Stimulated activated CD8-positive, alpha-beta memory T cell treated with anti-CD3 and anti-CD28 coated beads, Interleukin-4, amount 100 ng/mL, for 4 hours (primary cell): Measurements from ENCODE around the gene KRT34.
"Not testable (repeated sequence)": the region's sequence is repeated elsewhere in the genome, so short reads cannot be mapped to it uniquely, and the experiment has no call there.

Experiments used
- DNase-seq, 2 donors: peaks; one replicate each; pipeline ENCODE4 v3.0.0-alpha.2; 2020; ENCODE audit warnings: low read depth in 2 of 2, low spot score in 1 of 2

The KRT34 gene

DNA sequence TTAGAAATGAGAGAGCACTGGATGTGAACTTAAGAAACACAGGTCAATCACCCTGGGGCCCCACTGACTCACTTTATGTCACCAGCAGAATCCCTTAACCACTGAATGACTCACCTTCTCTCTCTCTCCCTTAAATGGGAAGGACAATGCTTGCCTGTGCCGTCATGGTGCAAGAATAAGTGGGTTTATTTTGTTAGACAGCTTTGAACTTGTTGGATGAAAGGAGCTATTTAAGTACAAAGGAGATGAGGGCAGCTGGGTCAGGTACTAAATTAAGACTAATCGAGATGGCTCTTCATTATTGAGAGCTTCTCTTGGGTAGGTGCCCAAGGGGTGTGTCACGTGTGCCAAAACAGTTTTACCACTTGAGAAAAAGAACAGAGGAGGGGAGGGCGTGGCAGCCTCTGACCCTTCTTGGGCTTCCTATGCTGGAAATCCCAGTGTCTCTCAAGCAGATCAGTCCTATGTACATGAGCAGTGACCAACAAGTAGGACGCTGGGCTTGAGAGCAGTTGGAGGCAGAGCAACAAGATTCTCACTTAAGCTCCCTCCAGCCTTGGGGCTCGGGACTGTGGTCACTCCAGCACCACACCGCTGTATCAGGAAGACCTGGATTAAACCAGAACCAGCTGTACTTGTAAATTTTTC, 22.0 kb upstream of the KRT34 start:
- peak; percentile 2 for DNase-seq

DNA sequence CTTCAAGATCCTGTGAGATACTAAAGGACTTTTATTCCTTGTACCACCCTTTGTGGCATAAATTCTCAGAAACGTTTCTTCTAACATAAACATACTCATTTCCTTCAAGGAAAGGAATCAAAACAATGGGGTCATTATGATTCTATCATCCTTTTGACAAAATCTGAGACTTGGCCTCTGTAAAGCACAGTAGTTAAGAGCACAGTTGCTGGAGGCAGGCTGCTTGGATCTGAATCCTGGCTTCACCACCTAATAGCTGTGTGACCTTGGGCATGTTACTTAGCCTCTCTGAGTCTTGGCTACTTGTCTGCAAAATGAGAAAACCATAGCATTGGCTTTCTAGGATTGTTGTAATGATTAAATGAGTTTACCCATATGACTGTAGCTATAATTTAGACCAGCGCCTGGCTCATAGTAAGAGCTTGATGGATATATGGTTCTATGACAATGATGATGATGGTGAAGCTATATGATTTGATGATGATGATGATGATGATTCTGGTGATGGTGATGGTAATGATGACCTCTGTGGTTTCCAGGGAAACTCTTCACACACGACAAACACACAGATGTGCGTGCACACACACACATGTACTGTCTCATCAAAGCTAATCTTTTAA, 21.4 kb upstream of the KRT34 start:
- no peak for DNase-seq

DNA sequence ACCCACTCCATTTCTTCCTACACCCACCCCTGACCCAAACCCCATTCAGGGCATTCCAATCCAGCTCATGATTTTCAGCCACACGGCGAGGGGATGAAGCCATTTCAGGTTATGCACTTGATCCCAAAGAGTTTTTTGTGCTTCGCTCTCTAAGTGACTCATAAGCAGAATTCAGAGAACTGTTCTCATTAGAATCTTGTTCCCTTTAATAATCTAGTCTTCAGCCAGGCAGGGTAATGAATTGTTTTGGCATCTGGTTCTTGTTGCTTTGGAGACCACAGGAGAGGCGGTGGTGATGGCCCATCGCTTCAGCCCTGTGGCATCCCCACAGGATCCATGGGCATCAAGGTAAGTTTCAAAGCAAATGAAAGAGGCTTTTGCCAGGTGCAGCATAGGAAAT, 20.1 kb upstream of the KRT34 start:
- no peak for DNase-seq

DNA sequence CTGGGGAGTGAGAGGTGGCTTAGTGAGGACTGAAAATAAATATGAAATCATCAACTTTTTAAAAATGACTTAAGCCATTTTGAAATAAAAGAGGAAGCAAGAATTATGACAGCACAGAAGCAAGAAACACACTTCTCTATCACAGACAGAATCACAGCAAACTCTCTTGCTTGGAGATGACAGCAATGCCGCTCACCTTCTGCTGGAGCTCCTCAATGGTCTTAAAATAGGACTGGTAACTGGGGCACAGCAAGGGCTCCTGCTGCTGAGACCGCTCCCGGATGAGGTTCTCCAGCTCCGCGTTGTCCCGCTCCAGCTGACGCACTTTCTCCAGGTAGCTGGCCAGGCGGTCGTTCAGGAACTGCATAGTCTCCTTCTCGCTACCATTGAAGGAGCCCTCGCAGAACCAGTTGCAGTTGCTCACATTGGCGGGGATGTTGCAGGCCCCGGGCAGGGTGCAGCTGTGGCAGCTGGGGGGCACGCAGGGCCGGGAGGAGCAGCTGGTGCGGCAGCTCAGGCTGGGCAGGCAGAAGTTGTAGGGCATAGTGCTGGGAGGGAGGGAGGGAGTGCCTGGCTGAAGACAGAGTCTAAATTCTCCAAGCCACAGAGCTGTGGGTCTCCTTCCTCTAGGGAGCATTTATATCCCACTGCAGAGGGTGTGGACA, 15.0 kb upstream of the KRT34 start, which contains the start of gene KRT31:
TSS of gene KRT31 (minus strand) at position 613 of the 665 bp plus-strand sequence. CDS start at position 544, 69 bp downstream.
- no peak for DNase-seq

DNA sequence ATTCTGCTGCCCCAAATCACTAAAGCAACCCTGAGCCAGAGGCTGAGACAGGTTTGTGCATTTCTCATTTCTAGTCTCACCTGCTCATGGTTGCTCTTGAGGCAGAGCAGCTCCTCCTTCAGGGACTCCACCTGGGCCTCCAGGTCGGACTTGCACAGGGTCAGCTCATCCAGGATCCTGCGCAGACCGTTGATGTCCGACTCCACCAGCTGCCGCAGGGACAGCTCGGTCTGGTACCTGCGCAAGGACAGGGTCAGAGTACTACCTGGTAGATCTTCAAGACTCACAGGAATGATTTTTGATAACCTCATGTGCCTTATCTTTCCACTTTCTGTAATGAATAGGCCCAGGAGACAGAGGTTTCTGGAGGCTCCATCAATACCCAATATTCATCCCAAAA, 14.2 kb upstream of the KRT34 start:
- no peak for DNase-seq

DNA sequence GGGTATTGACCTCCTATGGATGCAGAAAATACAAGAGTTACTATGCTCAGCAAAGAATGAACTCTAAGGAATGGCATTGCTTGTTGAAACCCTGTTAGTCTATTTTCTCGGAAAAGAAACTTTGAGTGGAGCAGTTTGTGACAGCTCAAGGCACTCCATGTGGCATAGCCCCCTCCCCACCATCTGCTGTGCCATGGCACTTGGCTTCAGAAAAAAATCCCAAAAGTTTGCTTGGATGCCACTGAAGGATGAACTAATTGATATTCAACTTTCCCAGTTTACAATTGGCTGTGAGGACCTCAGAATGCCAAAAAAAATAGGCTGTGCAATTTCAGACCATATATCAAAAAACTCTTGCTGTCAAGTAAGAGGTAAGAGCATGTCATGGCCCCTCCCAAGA, 13.5 kb upstream of the KRT34 start:
- no peak for DNase-seq

DNA sequence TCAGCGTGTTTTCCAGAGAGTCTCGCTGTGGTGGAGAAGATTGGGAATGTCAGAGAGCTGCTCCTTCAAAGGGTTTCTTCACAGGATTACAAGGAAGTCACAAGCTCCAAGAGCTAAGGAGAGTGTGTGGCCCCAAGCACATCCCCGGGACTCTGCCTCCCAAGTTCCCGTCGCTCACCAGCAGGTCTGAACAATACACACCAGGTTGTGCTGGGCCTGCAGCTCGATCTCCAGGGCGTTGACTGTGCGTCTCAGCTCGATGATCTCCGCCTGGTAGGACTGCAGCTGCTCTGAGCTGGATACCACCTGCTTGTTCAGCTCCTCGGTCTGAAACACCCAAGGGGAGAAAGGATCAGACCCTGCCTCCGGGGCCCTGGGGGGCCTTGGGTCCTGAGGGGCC, 12.9 kb upstream of the KRT34 start:
- not testable (repeated sequence) for DNase-seq

DNA sequence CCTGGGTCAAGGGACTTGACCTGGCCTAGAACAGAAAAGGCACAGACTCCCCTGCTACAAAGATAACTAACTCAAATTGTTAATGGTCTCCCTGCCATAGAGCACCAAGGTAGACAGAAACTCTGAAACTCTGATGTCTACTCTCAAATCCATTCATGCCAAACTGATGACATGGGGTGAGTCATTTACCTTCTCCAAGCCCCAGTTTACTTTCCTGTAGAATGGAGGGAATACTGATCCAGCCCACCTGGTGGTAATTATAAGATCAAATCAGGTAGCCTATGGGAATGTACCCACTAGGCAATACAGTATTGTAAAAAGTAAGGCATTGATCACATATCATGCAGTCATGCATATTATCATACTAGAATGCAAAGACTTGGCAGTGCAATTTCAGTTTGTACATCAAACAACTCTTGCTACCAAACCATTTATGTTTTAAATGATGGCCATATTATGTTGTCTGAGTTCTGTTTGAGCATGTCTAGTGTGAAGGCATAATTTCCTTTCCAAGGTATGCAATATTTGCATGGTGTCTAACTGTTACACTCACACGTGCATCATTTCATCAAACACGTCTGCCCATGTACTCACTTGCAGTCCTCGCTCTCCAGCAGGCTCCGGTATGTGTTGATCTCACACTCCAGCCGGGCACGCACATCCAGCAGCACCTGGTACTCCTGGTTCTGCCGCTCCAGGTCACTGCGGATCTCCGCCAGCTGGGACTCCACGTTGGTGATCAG, 12.3 kb upstream of the KRT34 start:
- no peak for DNase-seq

DNA sequence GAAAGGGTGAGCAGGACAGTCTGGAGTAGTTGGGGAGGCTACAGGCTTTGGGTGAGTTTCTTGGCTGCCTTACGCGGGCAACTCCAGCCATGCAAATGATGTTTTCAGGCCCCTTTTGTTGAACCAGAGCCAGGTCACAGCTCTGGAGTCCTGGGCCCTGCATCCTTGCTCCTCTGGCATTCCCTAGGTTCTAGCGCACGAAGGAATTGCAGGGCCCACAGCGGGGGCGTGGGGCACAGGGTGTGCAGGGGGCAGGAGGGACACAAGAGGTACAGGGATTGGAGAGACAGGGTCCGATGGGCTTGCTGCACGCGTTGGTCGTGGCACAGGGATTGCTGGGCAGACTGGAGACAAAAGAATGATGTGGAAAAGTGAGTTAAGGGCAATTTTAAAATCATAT, 11.7 kb upstream of the KRT34 start:
- DNase-seq = no peak

DNA sequence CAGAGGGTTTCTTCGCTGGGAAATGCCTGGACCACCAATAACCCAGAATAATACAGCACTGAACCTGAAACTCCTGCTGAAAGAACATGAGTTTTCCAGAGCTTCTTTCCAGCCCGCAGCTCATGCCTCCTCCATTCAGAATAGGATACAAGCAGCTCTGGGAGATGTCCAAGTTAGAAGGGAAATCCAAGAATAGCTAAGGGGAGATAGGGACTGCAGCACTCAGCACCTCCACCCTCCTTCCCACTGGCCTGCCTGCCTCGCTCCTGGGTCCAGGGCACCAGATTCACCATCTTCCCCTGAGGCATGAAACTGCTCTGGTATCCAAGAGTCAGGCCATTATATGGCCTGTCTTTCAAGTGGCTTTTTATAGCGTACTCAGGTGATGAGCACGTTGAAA, 11.2 kb upstream of the KRT34 start:
- DNase-seq = no peak

DNA sequence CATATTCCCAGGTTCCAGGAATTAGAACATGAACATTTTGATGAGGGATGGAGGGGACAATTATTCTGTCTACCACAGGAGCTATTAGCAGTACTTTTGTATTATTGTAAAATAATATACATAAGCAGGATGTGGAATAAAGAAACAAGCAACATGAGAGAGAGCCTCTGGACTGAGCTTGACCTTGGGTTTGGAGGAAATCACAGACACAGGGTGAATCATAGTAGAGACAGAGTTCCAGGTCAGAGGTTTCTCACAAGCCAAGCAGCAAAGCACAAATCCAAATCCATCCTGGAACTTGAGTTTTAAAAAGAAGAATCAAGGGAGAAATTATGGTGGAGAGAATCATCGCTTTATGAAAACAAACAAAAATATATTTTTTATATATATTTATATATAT, 10.2 kb upstream of the KRT34 start:
- no peak for DNase-seq

DNA sequence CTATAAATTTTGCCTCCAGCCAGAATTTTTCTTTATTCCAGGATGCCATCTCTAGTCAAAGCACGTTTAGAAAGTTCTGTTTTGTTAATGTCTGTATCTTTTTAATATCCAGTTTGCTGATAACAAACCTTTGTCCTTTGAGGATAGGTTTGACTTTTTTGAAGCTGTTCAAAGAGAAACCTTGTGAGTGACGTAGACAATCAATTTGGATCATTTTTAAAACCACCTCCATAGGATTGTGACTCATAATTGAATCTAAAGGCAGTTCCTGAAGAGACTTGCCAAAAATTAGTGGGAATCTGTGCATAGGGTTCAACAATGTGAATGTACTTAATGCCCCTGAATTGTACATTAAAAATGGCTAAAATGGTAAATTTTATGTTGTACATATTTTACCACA, 9.4 kb upstream of the KRT34 start:
- no peak for DNase-seq

DNA sequence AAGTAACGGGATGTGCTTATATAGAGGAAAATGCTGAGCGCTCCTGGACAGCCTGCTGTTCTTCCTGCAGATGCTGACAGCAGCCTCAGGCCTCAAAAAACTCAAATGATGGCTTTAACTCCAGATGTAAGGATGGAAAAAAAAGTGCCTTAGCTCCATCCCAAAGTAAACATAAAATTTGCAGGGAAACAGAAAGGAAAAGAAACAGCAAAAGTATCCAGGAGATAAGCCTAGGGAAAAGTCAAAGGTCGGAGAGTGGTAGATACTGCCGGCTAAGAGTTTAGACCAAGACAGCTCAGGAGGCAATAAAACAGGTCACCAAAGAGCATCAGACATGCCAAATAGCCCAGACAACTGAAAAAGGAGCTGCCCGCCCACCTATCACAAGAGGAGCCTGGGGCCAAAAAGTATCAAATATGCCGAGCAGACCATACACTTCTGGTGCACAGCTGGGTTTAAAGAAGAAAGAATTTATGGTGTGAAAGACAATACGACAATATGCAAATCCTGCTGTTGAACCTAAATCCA, 8.4 kb upstream of the KRT34 start:
- DNase-seq = no peak

DNA sequence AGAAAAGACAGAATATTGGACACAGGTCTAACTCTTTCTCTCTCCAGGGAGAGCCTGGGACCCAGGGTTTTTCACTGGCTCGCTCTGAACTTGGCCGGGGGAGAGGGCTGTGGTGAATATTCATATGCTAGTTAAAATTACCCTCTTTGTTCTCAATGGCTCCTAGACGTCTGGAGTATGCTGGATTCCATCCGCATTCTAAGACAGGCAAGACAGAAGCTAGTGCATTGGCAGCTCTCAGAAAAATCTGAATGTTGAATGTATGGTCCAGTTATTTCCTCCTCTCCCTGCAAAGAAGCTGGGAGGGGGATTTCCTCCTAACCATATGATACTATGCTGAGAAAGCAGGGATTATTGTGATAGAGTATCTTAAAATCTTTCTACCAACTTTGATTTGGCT, 5.6 kb upstream of the KRT34 start:
- DNase-seq = no peak

DNA sequence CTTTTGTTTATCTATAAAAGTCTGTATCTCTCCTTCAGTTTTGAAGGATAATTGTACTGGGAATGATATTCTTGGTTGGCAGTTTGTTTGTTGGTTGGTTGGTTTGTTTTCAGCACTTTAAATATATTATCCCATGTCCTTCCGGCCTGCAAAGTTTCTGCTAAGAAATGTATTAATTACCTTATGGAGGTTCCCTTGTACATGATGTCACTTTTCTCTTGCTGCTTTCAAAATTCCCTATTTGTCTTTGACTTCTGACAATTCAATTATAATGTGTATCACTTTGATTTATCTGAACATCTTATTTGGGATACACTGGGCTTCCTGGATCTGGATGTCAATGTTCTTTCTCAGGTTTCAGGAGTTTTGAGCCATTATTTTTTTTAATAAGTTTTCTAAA, 4.1 kb upstream of the KRT34 start:
- no peak for DNase-seq

DNA sequence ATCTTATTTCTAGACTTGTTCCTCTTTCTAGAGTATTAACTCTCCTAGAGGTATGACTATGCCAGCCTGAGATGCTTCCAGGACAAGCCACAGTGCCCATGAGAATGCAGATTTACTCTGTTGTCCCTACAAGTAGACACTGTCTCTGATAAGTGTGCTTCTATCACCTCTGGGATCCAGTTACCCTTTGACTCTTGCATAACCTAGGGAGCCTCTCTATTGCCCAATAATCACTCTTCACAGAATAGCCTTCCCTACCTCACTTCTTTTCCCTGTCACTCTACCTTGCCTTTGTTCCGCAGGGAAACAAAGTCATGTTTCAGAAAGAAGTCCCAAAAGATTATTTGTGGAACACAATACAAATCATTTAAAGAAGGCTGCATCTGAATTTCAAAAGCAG, 1.6 kb upstream of the KRT34 start:
- DNase-seq = no peak

DNA sequence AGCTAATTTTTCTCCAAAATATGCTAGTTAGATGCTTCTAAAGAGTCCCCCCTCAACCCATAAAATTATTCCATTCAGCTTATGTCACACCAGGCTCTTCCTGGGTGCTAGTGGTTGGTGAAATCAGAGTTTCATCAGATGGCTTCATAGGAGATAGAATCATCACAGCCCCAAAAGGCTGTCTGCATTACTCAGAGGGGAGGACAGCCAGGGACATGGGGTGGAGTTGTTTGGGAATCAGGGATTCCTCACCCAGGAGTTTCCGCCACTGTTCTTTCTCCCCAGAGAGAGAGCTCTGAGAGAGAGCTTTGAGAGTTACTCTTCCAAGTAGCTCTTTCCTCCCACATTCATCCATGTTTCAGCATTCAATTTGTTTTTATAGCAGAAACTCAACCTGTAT, 288 bp upstream of the KRT34 start:
- no peak for DNase-seq

DNA sequence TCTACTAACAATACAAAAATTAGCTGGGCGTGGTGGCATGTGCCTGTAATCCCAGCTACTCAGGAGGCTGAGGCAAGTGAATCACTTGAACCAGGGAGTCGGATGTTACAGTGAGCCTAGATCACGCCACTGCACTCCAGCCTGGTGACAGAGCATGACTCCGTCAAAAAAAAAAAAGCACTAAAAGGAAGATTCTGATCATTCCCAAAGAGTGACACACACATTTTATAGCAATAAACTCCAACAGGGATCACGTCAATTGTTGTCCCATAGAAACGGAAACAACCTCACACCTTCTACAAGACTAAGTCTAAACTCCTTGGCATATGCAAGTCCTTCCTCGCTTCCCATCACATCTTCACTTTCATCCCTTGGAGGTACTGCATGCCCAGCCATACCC, 2.0 kb downstream of the KRT34 start:
- DNase-seq = not testable (repeated sequence)

DNA sequence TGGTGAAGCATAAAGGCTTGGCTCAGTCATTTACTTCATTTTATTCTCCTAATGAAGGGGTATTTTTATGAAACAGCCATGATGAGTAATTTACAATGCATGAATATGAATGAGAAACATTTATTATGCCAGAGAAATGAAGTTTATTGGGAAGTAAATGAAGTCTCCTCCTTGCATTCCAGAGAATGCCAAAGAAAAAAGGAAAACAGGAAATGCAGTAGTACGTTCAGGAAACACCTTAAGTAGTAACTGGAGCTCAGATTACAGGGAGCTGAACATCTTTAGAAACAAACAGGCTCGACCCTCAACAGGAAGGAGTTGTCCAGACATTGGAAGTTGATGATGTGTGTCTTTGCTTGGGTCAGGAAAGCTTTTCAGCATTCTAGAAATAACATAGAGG, 4.6 kb downstream of the KRT34 start:
- DNase-seq = no peak

DNA sequence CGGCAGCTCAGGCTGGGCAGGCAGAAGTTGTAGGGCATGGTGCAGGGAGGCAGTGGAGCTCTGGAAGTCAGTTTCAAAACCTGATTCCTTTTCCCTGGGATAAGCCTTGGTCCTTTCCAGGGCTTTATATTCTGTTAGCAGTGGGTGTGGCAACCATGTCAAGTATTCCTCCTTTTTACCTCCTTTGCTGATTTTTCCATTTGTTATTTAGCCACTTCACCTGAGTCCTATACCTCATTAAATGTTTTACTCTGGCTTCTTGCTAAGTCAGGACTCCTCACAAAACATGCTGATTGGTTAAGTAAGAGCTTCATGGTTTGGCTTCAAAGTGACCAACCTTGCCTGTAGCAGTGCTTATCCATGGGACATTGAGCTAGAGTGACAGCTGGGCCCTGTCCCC, 12.4 kb downstream of the KRT34 start, which contains the start of gene KRT33B:
TSS of gene KRT33B (minus strand) at position 101 of the 400 bp plus-strand sequence. CDS start at position 38, 63 bp downstream.
- DNase-seq = no peak

DNA sequence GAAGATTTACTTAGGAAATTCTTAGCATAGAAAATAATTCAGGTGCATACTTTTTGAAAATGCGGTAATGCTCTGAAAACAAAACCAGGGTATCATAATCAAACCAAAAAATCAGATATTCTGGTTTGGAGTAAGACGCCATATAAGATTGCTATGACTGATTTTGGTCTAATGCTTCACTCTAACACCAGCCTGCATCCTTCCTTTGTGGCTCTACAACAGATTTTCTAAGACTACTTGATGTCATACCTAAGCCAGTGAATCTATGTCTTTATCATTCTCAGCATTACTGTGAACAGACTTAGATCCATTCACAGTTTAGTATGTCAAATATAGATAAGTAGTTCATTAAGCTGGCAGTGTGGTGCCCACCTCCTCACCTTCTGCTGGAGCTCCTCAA, 13.1 kb downstream of the KRT34 start:
- DNase-seq = no peak
